Measurements from ENCODE around the gene RPS16.

RPS16 gene

GRCh38 chr19:39390451-39390750 is 45.3 kb downstream of the RPS16 start:
- in situ Hi-C loops (cut with MboI; ENCODE audit: low sequenced_read_pairs): no loop called here

GRCh38 chr19:39389631-39390414 is 45.9 kb downstream of the RPS16 start:
- in situ Hi-C loops (cut with MboI; ENCODE audit: low sequenced_read_pairs): no loop called here

DNA sequence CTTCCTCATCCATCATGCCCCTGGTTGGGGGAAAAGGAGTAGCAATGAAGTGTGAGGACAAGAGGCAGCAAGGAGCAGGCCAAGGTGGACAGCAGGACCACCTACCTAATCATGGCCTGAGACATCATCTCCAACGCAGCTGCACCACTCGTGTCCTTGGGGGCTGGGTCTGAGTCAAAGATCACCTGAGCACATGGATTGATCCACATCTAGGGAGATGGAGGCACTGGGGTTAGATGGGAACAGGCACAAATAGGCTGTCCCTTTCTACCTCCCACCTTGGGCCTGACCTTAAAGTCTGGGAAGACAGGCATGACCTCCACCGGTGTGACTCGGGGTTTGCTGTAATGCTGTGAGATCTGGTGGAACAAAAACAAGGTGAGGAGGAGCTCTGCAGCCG is 47.1 kb downstream of the RPS16 start:
- in situ Hi-C loops (cut with MboI; ENCODE audit: low sequenced_read_pairs): no loop called here

DNA sequence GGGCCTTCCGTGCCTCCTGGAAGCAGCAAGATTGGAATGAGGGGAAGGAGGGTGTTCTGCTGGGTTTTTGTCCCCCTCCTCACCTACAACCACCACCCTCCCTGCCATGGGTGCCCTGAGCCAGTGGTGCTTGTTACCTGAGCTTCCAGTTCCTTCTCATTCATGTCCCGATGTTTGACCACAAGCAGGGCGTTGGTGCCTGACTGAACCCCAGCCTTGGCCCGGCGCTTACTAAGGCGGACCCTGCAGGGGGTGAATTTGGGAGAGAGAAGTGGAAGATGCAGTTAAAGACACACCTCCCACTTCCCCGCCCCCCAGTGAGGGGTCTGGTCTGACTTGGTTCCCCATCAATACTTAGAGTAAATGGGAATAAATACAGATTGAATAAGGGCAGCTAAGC is 49.2 kb downstream of the RPS16 start:
- in situ Hi-C loops (cut with MboI; ENCODE audit: low sequenced_read_pairs): no loop called here

DNA sequence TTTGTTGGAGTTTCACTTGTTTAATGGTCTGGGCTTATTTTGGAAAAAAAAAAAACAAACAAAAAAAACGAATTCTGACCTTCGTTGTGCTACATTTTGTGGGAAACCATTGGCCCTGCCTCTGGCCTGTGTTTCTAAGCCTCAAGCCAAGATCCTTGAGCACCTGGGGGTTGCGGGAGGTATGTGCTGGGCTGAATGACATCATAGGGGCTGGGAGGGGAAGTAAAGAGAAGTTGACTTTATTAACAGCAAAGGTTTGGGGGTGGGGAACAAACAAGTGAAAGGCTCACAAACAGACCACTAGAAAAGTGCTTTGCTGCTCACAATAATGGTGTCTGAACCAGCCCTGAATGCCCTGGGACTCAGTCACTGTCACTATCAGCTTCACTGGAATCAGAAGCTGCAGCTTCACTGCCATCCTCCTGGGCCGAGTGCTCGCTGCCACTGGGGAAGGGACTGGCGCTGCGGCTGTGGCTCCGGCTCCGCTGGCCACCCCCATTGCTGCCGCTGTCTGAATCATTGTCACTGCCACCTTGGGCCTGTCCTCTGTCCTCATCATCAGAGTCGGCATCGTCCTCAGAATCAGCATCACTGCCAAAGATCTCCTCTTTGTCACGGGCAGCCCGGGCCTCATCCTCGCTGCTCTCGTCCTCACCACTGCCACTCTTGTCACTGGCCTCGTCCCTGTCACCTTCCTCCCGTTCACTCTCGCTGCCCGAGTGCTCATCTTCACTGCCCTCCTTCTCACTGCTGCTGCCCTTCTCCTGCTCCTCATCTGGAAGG is 49.9 kb downstream of the RPS16 start:
- in situ Hi-C loops (cut with MboI; ENCODE audit: low sequenced_read_pairs): no loop called here

DNA sequence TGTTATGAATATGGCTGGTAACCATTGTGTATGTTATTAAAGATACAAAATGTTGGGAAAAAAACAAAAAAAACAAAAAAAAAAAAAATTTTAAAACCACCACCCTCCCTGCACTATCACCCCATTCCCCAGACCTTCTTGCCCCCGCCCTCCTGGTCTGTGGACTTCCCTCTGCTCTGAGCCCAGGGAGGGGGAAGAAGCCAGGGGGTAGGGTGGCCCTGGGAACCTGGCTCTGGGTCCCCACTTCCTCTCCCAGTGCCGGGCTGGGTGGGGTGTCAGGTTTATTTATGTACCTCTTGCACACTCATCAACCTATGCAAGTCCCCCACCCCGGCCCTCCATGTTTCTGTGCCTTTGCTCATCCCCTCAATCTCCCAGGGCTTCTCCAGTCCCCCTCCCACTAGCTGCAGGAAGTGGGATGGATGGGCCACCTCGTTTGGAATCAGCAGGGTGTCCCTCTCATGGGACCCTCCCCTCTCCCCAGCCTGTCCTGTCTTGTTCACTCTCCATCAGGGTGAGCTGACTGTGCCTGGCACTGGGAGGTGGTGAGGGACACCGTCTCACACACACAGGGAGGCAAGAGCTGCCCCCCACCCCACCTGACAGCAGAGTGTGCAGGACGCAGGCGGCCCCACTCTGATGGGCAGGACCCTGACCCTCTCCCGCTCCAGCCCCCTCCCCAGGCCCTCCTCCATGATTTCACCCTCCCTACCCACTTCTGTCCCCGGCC is 50.7 kb downstream of the RPS16 start:
- in situ Hi-C loops (cut with MboI; ENCODE audit: low sequenced_read_pairs): no loop called here
